Osteocyte (in vitro differentiated cells): ENCODE data around the gene LRP1B. TPM values are rescaled to one million over a fixed set of nuclear protein-coding genes. Genes with fewer than 3 reads are reported as not detected.

Source experiments
- DNase-seq: peaks from one replicate; pipeline ENCODE4 v3.0.0; 2021; ENCODE audit warnings: mixed read lengths; ENCODE audit not compliant: unreplicated experiment; ENCODE audit errors: extremely low spot score
- H3K27ac Mint-ChIP-seq: one replicate; pipeline ENCODE4 v1.8.0; 2021; ENCODE audit warnings: mild to moderate bottlenecking, mixed read lengths; ENCODE audit not compliant: unreplicated experiment
- H3K27me3 Mint-ChIP-seq: one replicate; pipeline ENCODE4 v1.8.0; 2021; ENCODE audit warnings: mixed read lengths; ENCODE audit not compliant: unreplicated experiment
- H3K36me3 Mint-ChIP-seq: one replicate; pipeline ENCODE4 v1.8.0; 2021; ENCODE audit warnings: mixed read lengths; ENCODE audit not compliant: unreplicated experiment
- H3K4me1 Mint-ChIP-seq: one replicate; pipeline ENCODE4 v1.8.0; 2021; ENCODE audit warnings: mixed read lengths; ENCODE audit not compliant: unreplicated experiment
- H3K4me3 Mint-ChIP-seq: one replicate; pipeline ENCODE4 v1.8.0; 2021; ENCODE audit warnings: mild to moderate bottlenecking, moderate library complexity, mixed read lengths; ENCODE audit not compliant: unreplicated experiment
- H3K9me3 Mint-ChIP-seq: one replicate; pipeline ENCODE4 v1.8.0; 2021; ENCODE audit warnings: mixed read lengths; ENCODE audit not compliant: unreplicated experiment
- total RNA-seq: library from RNA; stranded (reverse); gene quantifications from 2 replicates; pipeline ENCODE4 v1.2.1, GENCODE V29; 2021
- TF ChIP-seq, protein P1 (sequence below): fragments of 200-600 bp; sonication (generic); IDR thresholded peaks from 2 replicates; pipeline ENCODE4 v1.5.0; 2021; ENCODE audit warnings: antibody characterized with exemption, mild to moderate bottlenecking, moderate library complexity

Gene LRP1B
- total RNA-seq, 1 donor from 2014 or later, result 3.6 TPM

DNA sequence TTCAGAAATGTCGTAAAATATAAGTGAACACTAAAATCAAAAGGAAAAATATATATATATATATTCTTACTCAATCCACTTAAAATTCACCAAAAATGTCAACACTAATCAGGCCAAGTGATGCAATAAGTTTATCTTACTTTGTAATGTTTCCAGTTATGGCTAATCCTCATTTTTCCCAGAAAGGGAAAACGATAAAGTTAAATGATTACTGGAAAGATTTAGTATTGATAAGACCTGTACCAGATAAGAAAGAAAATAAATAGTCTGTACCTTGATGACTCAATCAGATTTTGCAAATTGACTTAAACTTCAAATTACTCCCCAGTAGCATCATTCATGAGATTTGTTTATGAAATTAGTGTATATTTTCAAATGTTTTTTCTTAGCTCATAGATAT is 407.0 kb downstream of the LRP1B start:
- Mint-ChIP-seq H3K4me1 (no peaks in the 10 kb centered on the region), H3K27me3 (no peaks in the 10 kb centered on the region), H3K36me3 (no peaks in the 10 kb centered on the region), H3K27ac (no peak overlapping the region), H3K9me3 (peaks cover 3% of the 10 kb centered on the region), H3K4me3 (no peak overlapping the region)
- TF ChIP-seq, protein P1, sequence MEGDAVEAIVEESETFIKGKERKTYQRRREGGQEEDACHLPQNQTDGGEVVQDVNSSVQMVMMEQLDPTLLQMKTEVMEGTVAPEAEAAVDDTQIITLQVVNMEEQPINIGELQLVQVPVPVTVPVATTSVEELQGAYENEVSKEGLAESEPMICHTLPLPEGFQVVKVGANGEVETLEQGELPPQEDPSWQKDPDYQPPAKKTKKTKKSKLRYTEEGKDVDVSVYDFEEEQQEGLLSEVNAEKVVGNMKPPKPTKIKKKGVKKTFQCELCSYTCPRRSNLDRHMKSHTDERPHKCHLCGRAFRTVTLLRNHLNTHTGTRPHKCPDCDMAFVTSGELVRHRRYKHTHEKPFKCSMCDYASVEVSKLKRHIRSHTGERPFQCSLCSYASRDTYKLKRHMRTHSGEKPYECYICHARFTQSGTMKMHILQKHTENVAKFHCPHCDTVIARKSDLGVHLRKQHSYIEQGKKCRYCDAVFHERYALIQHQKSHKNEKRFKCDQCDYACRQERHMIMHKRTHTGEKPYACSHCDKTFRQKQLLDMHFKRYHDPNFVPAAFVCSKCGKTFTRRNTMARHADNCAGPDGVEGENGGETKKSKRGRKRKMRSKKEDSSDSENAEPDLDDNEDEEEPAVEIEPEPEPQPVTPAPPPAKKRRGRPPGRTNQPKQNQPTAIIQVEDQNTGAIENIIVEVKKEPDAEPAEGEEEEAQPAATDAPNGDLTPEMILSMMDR, result no peak
- no peak for DNase-seq

DNA sequence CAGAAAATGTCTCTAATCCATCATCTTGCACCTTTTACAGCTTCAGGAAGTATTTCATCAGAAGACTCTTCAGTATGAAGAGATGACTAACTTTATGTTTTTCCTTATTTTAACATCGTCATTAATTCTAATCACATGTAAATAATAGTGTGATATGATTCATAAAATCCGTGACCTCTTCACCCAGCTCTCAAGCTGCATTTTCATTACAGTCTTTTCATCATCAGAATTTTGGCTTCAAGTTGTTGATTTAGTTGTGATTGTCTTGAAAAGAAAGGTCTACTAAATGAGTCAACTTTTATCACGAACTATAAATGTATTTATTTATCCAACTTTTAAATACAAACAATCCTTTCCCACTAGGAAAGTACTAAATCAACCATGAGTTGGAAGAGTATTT is 410.3 kb downstream of the LRP1B start:
- H3K27ac Mint-ChIP-seq, result no peak overlapping the region
- no peaks in the 10 kb centered on the region for H3K36me3 Mint-ChIP-seq
- no peaks in the 10 kb centered on the region for H3K4me1 Mint-ChIP-seq
- no peak for DNase-seq
- TF ChIP-seq, protein P1, result no peak
- no peaks in the 10 kb centered on the region for H3K27me3 Mint-ChIP-seq
- peaks cover 3% of the 10 kb centered on the region for H3K9me3 Mint-ChIP-seq
- no peak overlapping the region for H3K4me3 Mint-ChIP-seq

DNA sequence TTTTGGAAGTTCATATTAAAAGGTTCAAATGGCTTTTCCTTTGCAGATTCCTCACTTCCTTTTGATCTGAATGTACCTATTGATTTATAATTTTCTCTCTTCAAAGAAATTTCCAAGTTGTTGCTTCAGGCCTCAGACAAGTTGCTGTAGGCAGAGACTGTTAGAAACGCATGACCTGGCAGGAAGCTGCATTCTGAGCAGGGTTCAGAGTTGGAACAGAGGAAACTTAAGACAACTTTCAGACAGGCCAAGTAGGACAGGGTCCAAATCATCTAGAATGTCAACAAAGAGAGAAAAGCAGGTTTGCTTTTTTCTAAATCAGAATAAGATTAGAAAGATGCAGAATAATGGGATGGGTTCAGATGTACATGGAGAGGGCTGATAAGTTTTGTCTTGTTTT is 416.3 kb downstream of the LRP1B start:
- Mint-ChIP-seq H3K9me3 (peaks cover 3% of the 10 kb centered on the region), H3K4me3 (no peak overlapping the region), H3K4me1 (peaks cover 2% of the 10 kb centered on the region), H3K36me3 (no peaks in the 10 kb centered on the region), H3K27me3 (no peaks in the 10 kb centered on the region), H3K27ac (no peak overlapping the region)
- no peak for DNase-seq
- TF ChIP-seq, protein P1, result no peak

DNA sequence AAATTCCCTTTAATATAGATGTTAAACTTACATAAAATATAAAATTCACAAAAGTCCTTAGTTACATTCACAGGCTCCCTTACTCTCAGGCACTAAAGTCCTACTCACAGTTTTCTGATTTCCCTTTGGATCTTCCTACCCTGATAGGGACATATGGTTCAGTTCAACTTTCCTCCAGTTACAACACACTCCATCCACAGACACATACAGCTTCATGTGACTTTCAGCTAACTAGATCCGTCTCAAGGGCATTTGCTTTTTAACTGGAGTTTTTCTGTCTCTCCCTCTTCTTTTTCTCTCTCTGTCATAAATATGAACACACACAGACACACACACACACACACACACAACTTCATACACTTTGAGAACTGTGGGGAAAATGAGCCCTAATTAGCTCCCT is 419.2 kb downstream of the LRP1B start:
- no peaks in the 10 kb centered on the region for H3K9me3 Mint-ChIP-seq
- TF ChIP-seq, protein P1, result no peak
- no peak overlapping the region for H3K27ac Mint-ChIP-seq
- H3K4me1 Mint-ChIP-seq, result peaks cover 2% of the 10 kb centered on the region
- no peak overlapping the region for H3K4me3 Mint-ChIP-seq
- no peaks in the 10 kb centered on the region for H3K36me3 Mint-ChIP-seq
- DNase-seq, result no peak
- H3K27me3 Mint-ChIP-seq, result no peaks in the 10 kb centered on the region

DNA sequence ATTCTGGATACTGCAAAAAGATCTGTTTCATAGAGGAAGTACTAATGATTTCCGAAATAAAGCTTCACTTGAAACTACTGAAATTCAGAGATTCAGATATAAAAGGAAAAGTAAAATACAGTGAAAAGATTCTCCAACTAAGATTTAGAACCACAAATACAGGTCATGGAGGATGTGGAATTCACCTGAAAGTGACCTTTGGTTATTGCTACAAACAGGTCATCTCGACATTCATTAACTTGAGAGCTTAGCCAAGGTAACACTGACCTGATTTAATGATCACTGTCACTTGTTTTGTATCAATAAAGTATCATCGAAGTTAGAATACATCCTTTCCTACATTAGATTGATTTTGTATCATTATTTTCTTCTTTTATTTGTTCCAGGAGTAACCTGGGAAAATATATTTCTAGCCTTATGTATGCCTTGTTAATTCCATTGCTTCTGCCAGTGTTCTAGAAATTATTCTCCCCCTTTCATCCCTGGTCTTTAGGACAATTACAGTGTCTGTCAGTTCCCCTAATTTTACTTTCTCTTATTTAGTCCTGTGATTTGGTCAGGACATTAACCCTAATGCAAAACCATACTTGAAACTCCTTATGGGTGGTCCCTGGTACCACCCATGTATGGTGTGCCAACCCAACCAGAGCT is 420.1 kb downstream of the LRP1B start:
- H3K4me3 Mint-ChIP-seq, result no peak overlapping the region
- no peaks in the 10 kb centered on the region for H3K9me3 Mint-ChIP-seq
- TF ChIP-seq, protein P1, result no peak
- DNase-seq, result no peak
- no peak overlapping the region for H3K27ac Mint-ChIP-seq
- H3K36me3 Mint-ChIP-seq, result no peaks in the 10 kb centered on the region
- H3K4me1 Mint-ChIP-seq, result peaks cover 2% of the 10 kb centered on the region
- no peaks in the 10 kb centered on the region for H3K27me3 Mint-ChIP-seq
